HepG2 (cell line): ENCODE results near the gene MEF2B. TPM values are rescaled to one million over a fixed set of nuclear protein-coding genes. Genes with fewer than 3 reads are reported as not detected.

Experiments used
- BRF2 ChIP-seq: sonication (generic); formaldehyde crosslinking; IDR thresholded peaks from 2 replicates; pipeline ENCODE4 v1.8.1; 2022; ENCODE audit warnings: mild to moderate bottlenecking, missing genetic modification reagents
- ETV6 ChIP-seq: sonication (generic); formaldehyde crosslinking; conservative IDR thresholded peaks from 2 replicates; pipeline ENCODE4 v1.4.0; 2020; ENCODE audit warnings: missing genetic modification reagents
- FIP1L1 ChIP-seq: fragments of 200-400 bp; formaldehyde crosslinking; IDR thresholded peaks from 2 replicates; pipeline ENCODE4 v1.6.1; 2018; ENCODE audit warnings: low read depth, mild to moderate bottlenecking, low read length, moderate library complexity, borderline replicate concordance; ENCODE audit not compliant: insufficient read depth
- MIER2 ChIP-seq: IDR thresholded peaks from 2 replicates; pipeline ENCODE4 v1.6.1; 2016; ENCODE audit warnings: missing biosample characterization, missing genetic modification reagents
- NFE2 ChIP-seq: sonication (generic); formaldehyde crosslinking; IDR thresholded peaks from 2 replicates; pipeline ENCODE4 v1.4.0; 2020; ENCODE audit warnings: missing genetic modification reagents
- SIN3A ChIP-seq: IDR thresholded peaks from 2 replicates; pipeline ENCODE4 v1.6.1; 2011; ENCODE audit warnings: low read depth, mild to moderate bottlenecking, control low read depth, low read length, borderline replicate concordance
- SUZ12 ChIP-seq: fragments of 150-350 bp; IDR thresholded peaks from 2 replicates; pipeline ENCODE4 v1.6.1; 2014; ENCODE audit warnings: low read depth, low read length
- ZBED4 ChIP-seq: sonication (generic); formaldehyde crosslinking; IDR thresholded peaks from 2 replicates; pipeline ENCODE4 v1.4.0; 2020; ENCODE audit warnings: missing genetic modification reagents, borderline replicate concordance
- ZBTB2 ChIP-seq: sonication (generic); formaldehyde crosslinking; IDR thresholded peaks from 2 replicates; pipeline ENCODE4 v1.8.0; 2022; ENCODE audit warnings: low read depth, missing genetic modification reagents
- ZBTB46 ChIP-seq: sonication (generic); formaldehyde crosslinking; IDR thresholded peaks from 2 replicates; pipeline ENCODE4 v1.4.0; 2020; ENCODE audit warnings: mild to moderate bottlenecking, missing genetic modification reagents, borderline replicate concordance
- ZNF207 ChIP-seq: fragments of 450-650 bp; IDR thresholded peaks from 2 replicates; pipeline ENCODE4 v1.6.1; 2016; ENCODE audit warnings: antibody characterized with exemption, borderline replicate concordance
- ZNF343 ChIP-seq: sonication (generic); formaldehyde crosslinking; IDR thresholded peaks from 2 replicates; pipeline ENCODE4 v1.4.0; 2020; ENCODE audit warnings: mild to moderate bottlenecking, missing genetic modification reagents
- ZNF414 ChIP-seq: sonication (generic); formaldehyde crosslinking; IDR thresholded peaks from 2 replicates; pipeline ENCODE4 v1.5.0; 2020; ENCODE audit warnings: missing genetic modification reagents
- ZNF770 ChIP-seq: sonication (generic); formaldehyde crosslinking; IDR thresholded peaks from 2 replicates; pipeline ENCODE4 v1.5.0; 2020; ENCODE audit warnings: mild to moderate bottlenecking, missing genetic modification reagents
- ZNF776 ChIP-seq: sonication (generic); formaldehyde crosslinking; IDR thresholded peaks from 2 replicates; pipeline ENCODE4 v1.4.0; 2020; ENCODE audit warnings: mild to moderate bottlenecking, missing genetic modification reagents
- polyA plus RNA-seq, 8 experiments: library from polyadenylated mRNA; depleted of rRNA in 3 of 8; stranded (reverse) in 7 of 8; unstranded in 1 of 8; fragments of >200 nt; fragmentation: Illumina TruSeq in 4 of 8; extraction: Trizol in 4 of 8; gene quantifications; 2 replicates each; pipeline versions ENCODE4 v1.2.1 to v1.2.3, GENCODE V29; 2011 to 2016; ENCODE audit warnings: low read depth in 4 of 8, missing spikeins in 1 of 8, mixed read lengths in 1 of 8; ENCODE audit not compliant: insufficient read depth in 1 of 8
- total RNA-seq, 5 experiments: library from RNA; depleted of rRNA; stranded (reverse); fragments of >200 nt; fragmentation: Illumina TruSeq; extraction: Trizol; gene quantifications; 2 replicates each; pipeline ENCODE4 v1.2.3, GENCODE V29; 2016; ENCODE audit warnings: low read depth in 1 of 5

The MEF2B gene
- total and polyA plus RNA-seq, 2 of the 13 experiments (the other 11 are each of a cell fraction or from before 2014, with no cell fraction given), result 1.2 to 1.7 TPM

GRCh38 chr19:19192078-19192882 is 22.2 kb upstream of the MEF2B start, which contains the start of the genes BORCS8 and RFXANK (continued):
- TF ChIP-seq ZBTB2, result peak; percentile 62; the same call in 1 of the 2 replicates
- peak; percentile 92 for TF ChIP-seq SIN3A
- TF ChIP-seq ZNF207, result no peak
- TF ChIP-seq MIER2 (CRISPR knock-in tag), result no peak; the same call in 1 of the 2 replicates
- peak; percentile 72; the same call in 1 of the 2 replicates for TF ChIP-seq ZBED4 (CRISPR knock-in tag)
- TF ChIP-seq ETV6 (CRISPR knock-in tag), result no peak
- TF ChIP-seq ZNF414 (CRISPR knock-in tag), result peak; percentile 90; the same call in 1 of the 2 replicates
- no peak for TF ChIP-seq FIP1L1
- no peak for TF ChIP-seq BRF2 (CRISPR knock-in tag)
- no peak for TF ChIP-seq ZNF776
- TF ChIP-seq NFE2 (CRISPR knock-in tag), result no peak
- peak; percentile 51; the same call in 1 of the 2 replicates for TF ChIP-seq ZNF770
- no peak for TF ChIP-seq SUZ12
- TF ChIP-seq ZNF343 (CRISPR knock-in tag), result 0 out of 2 replicates have a peak, but pooled peaks have one; percentile 39
- TF ChIP-seq ZBTB46 (CRISPR knock-in tag), result no peak
